Measurements from ENCODE around the gene DKK3. TPM values are rescaled to one million over a fixed set of nuclear protein-coding genes. Genes with fewer than 3 reads are reported as not detected.

The DKK3 gene
- not detected in 2 replicates for total RNA-seq

DNA sequence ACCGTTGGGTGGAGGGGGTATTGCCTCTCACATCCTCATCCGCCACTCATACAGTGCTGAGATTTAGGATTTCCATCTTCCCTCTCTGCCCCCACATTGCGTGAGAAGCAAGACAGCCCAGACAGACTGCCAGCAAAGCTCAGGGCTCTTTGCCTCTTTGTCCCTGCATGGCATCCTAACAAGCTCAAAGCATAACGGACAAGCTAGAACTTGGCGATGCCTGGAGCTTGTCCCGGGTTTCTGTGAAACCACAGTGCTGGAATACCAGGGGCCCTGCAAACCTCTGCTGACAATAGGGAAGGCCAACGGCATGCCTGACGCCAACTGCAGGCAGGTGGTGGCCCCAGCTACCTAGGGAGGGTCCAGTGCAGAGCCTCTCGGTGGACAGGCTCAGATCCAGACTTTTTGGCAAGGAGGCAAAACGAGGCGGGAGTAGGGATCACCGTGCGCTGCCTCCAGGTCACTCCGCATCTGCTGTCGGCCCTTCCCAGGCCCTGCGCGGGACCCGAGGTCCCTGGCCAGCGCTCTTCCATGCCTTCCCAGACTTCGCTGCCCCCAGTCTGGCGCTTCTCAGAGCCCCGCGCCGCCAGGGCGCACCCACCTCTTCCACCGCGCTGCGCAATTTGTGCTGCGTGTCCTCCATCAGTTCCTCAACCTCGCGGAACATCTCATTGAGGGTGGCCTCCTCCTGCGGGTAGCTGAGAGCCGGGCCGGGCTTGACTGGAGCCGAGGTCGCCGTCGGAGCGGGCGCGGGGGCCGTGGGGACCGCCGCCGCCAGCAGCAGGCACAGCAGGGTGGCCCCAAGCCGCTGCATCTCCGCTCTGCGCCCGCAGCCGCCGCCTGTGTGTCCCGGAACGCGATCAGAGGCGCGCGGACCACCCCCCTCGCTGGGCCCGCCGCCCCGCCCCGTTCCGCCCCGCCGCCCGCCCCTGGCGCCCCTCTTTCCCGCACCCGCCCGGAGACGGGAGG is at the start of gene DKK3:
TSS of gene DKK3 (minus strand) at position 858 of the 969 bp plus-strand sequence. CDS start at position 814, 44 bp downstream.
- intact Hi-C loops (cut with micrococcal nuclease), result no loop called here

GRCh38 chr11:12057299-12057980 is 49.0 kb upstream of the DKK3 start:
- intact Hi-C loops (cut with micrococcal nuclease), result loop anchor here (2.0 kb wide), 1 partner anchor 29 kb away; no protein-coding TSS in a partner anchor

- intact Hi-C loops (cut with micrococcal nuclease), result loop anchor here (2.0 kb wide), 1 partner anchor 31 kb away; no protein-coding TSS in a partner anchor
These were observed 47.7 kb upstream of the DKK3 start for GRCh38 chr11:12056119-12056518.

DNA sequence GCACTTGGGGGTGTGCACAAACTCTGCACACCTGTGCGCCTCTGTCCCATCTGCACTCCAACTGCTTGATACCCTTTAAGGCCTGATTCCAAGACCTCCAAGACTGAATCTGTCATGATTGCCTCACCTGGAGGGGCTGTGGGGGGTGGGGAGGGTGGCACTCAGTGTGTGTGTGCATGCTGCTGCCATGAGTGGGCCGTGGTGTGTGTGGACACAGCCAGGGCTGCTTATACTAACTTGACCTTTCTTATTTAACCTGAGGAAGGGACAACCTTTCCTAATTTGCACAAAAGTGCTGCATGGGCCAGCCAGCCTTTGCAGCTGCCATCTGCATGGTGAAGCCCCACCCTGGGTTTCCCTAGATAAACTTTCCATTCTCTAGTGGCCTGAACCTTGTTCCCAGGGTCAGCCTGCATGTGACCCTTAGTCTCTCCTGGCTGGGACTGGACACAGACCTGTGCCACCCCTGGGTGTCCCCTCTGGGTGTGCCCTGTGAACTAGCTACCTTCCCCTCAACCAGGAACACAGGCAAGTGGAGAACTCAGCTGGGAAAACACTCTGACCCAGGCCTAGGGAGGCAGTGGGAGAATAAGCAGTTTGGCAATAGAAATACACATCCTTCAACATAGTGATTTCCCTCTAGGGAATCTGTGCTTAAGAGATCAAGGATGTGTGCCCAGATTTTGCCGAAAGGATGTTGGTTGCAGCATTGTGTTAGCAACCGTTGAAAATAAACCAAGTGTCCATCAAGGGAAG is 45.4 kb upstream of the DKK3 start:
- intact Hi-C loops (cut with micrococcal nuclease), result loop anchor here (1.0 kb wide), 1 partner anchor 183 kb away; no protein-coding TSS in a partner anchor

- intact Hi-C loops (cut with micrococcal nuclease), result loop anchor here (1.0 kb wide), 1 partner anchor 183 kb away; no protein-coding TSS in a partner anchor
These were observed 44.5 kb upstream of the DKK3 start for GRCh38 chr11:12052676-12053605.

DNA sequence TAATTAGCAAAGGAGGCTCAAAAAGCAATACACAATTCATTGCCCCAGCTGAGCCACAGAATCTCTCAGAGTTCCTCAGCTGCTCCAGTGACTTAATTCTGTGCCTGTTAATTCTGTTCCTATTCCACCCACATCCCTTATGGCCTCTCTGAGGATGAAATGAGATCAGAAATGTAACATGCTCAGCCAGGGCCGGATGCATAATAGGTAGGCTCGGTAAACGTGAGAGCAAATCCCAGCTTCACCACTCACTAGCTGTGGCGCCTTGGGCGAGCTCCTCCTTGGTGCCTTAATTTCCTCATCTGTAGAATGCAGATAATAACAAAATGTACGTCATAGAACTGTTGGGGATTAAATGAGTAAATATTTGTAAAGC is 42.8 kb upstream of the DKK3 start:
- intact Hi-C loops (cut with micrococcal nuclease), result no loop called here

GRCh38 chr11:12050470-12051286 is 42.3 kb upstream of the DKK3 start:
- intact Hi-C loops (cut with micrococcal nuclease), result no loop called here

DNA sequence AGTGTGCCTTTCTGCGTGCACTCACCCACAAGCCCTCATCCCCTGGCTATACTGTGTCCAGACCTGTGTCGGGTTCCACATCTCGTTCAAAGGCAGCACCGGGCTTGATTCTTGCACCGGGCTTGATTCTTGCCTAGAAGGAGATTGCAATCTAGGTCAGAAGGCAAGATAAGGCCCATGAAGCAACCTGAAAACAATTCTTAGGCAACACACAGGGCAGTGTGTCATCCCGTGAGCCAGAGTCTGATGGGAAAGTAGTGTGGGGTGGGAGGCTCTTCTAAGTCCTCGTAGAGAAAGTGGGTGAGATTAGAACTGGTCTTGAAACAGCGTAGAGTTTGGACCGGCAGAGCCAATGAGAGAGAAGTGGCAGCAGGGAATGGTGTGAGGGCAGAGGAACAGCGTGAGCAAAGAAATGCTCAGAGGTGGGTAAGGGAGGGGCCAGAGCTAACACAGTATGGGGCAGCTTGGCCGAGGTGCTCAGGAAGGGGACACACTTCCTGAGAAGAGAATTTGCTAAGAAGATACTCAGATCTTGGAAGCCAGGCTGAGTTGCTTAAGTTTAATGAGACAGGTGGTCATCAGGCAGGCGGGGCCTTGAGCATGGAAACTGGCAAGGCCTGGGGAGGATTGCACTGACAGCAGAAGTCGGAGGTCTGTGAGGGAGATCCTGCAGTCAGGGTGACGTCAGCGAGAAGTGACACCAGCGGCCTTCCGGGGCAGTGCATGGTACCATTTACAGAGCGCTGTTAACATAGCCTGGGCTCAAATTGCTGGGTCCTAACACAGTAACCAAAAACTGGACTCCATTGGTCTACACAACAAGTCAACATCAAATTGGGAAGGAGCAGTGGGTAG is 40.7 kb upstream of the DKK3 start:
- intact Hi-C loops (cut with micrococcal nuclease), result no loop called here

DNA sequence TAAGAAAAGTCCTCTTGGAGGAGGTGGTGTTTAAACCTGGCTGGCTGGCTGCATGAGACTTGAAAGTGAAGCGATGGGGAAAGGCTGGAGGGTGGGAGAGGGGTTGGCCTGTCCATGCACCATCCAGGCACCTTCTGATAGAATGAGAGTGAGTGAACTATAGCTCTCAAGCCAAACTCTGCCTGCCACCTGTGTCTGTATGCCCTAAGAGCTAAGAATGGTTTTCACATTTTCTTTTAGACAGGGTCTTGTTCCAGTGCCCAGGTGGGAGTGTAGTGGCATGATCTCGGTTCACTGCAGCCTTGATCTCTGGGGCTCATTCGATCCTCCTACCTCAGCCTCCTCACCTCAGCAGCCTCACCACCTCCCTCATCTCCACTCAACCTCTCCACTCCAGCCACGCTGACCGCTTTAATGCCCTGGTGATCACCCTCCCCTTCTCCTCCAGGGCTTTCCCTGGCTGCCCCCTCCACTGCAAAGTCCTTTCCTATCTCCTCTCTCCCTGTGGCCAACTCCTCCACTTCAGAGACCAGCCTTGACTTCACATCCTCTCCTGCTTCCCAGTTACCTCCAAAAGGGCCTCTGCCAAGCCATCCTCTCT is 38.3 kb upstream of the DKK3 start:
- intact Hi-C loops (cut with micrococcal nuclease), result loop anchor here (1.0 to 2.0 kb wide), 6 partner anchors 41 to 848 kb away; no protein-coding TSS in a partner anchor

GRCh38 chr11:12045914-12046635 is 37.6 kb upstream of the DKK3 start:
- intact Hi-C loops (cut with micrococcal nuclease), result loop anchor here (2.0 kb wide), 2 partner anchors 257 to 849 kb away; no protein-coding TSS in a partner anchor

- intact Hi-C loops (cut with micrococcal nuclease), result loop anchor here (1.0 to 5.0 kb wide), 5 partner anchors 113 to 1017 kb away; no protein-coding TSS in a partner anchor
These were observed 36.4 kb upstream of the DKK3 start for GRCh38 chr11:12044799-12045198.

- intact Hi-C loops (cut with micrococcal nuclease), result loop anchor here (1.0 to 5.0 kb wide), 5 partner anchors 113 to 1017 kb away; no protein-coding TSS in a partner anchor
These were observed 35.7 kb upstream of the DKK3 start for GRCh38 chr11:12043959-12044791.

DNA sequence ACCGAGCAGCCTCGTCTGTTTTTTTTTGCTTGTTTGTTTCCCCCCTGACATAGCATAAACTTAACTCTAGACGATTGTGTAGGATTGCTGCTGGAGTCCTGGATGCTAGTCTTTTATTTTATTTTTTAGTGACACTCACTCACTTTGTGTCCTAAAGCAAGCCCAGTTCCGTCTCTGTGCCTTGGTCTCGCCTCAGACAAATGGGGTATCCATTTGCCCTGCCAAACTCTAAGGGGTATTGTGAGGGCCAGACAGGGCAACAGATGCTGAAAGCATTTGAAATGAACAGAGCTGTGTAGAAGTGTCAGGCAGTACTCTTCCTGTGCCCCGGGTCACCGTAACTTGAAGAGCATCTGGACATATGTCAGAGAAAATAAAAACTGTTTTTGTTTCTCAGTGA is 34.8 kb upstream of the DKK3 start:
- intact Hi-C loops (cut with micrococcal nuclease), result loop anchor here (5.0 kb wide), 2 partner anchors 196 to 1016 kb away; no protein-coding TSS in a partner anchor

DNA sequence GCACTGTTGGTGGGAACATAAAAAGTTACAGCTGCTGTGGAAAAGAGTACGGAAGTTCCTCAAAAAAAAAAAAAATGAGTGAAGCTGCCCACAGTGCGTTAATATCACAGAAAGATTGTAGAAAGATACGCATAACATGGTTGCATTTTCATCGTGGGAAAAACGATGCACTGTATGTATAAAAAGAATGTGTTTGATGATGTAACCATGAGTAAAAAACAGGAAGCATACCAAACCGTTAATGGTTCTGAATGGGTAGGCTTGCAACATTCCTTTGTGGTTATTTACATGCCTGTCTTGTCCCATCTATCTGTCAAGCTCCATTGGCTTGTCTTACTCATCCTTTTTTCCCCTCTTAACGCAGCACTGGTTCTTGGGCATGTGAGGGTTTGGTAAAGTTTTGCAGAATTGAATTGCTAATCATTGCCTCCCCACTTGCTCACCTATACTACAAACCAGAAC is 33.8 kb upstream of the DKK3 start:
- intact Hi-C loops (cut with micrococcal nuclease), result loop anchor here (5.0 kb wide), 2 partner anchors 195 to 1015 kb away; no protein-coding TSS in a partner anchor

DNA sequence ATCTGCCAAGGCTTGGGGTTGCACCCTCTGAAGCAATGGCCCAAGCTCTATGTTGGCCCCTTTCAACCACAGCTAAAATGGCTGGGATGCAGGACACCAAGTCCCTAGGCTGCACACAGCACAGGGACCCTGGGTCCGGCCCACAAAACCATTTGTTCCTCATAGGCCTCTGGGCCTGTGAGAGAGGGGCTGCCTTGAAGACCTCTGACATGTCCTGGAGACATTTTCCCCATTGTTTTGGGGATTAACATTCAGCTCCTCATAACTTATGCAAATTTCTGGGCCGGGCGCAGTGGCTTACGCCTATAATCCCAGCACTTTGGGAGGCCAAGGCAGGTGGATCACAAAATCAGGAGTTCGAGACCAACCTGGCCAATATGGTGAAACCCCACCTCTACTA is 32.3 kb upstream of the DKK3 start:
- intact Hi-C loops (cut with micrococcal nuclease), result loop anchor here (5.0 kb wide), 2 partner anchors 193 to 1013 kb away; no protein-coding TSS in a partner anchor

DNA sequence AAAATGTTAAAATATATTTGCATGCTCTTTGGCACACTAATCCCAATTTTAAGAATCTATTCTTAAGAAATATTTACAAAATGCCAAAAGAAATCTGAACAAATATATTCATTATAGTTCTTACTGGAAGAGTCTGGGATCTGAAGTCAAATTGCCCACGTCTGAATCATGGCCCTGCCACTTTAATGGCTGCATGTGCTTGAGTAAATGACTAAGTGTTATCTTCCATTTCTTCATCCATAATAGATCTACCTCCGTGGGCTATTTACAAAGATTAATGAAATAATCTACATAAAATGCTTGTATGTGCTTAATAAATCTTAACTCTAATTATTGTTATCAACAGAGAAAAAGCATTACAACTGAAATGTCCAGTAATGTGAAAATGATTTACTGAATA is 24.5 kb upstream of the DKK3 start:
- intact Hi-C loops (cut with micrococcal nuclease), result no loop called here

All from T-helper 1 cell treated with Interleukin-12 subunit alpha and Interleukin-12 subunit beta and Interleukin-4 antibody, amounts not matched to agents 30 ng/mL and 1 ng/mL, for 36 hours (primary cell).